Measurements from ENCODE around the gene SP140L. TPM values are rescaled to one million over a fixed set of nuclear protein-coding genes. Genes with fewer than 3 reads are reported as not detected.
"Not testable (repeated sequence)": the region's sequence is repeated elsewhere in the genome, so short reads cannot be mapped to it uniquely, and the experiment has no call there.

Gene SP140L
- total RNA-seq = 20.6 to 21.9 TPM (median 21.3 TPM) in 3 replicates
- long read RNA-seq, transcript SP140L-203 (19 exons, 2,665 nt) = major isoform, 18 of 35 reads
- long read RNA-seq, partial matches to known transcripts = 3 of 35 reads
- long read RNA-seq, other reads (novel, unspliced or antisense) = 9 of 35 reads

DNA sequence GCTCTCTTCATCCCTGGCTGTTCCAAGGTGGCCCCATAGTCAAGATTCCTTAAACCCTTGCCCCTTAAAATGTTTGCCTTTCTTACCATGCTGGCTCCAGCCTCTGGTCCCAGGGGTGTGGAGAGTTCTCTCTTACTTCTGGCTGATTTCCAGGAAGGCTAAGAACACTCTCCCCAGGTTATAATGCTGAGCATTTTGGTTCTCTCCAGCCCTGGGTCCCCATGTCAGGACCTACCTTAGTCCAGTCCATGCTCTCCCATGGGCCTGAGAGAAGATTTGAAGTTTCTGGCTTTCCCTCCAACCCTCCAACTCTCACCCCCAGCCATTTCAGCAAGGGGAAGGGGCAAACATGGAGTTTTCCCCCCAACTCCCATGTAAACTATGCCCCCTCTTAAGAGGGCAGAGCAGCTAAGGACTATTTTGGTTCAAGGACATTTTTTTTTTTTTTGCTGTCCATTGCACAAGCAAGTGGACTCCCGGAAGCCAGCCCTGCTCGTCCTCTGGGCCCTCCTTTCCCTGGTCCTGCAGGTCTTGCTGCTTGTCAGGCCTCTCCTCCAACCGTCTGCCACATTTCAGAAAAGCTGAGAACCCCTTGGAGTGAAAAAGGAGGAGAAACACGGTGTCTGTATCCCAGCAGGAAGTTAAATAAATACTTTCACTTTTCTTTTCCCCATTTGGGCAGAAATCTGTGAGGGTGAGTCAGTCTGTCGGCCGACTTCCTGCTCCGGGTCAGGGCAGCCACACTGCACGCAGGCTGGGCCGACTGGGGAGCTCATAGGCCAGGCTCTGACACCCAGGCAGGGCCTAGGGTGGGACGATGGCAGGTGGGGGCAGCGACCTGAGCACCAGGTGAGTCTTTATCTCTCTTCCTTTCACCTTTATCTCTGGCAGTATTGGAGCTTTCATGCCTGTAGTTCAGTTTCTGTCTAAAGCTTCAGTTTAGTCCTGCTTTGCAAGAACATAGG lies at the start of gene SP140L:
Gene SP140L (plus strand): TSS at position 741 of the 965 bp plus-strand sequence. CDS start 77 bp downstream, at position 818.
- Mint-ChIP-seq H3K36me3 (ENCODE audit: low read depth) (peaks cover 17% of the 10 kb centered on the region), H3K27me3 (ENCODE audit: low read depth) (no peaks in the 10 kb centered on the region), H3K9me3 (ENCODE audit: low read depth) (peaks cover 12% of the 10 kb centered on the region), H3K27ac (ENCODE audit: unreplicated experiment) (peak within 1 kb of the TSS; percentile 97), H3K4me3 (ENCODE audit: unreplicated experiment) (peak within 1 kb of the TSS; percentile 80), H3K4me1 (ENCODE audit: low read depth) (peaks cover 47% of the 10 kb centered on the region)
- peak; percentile 86 for DNase-seq (ENCODE audit: low spot score)
- TF ChIP-seq, protein P1, sequence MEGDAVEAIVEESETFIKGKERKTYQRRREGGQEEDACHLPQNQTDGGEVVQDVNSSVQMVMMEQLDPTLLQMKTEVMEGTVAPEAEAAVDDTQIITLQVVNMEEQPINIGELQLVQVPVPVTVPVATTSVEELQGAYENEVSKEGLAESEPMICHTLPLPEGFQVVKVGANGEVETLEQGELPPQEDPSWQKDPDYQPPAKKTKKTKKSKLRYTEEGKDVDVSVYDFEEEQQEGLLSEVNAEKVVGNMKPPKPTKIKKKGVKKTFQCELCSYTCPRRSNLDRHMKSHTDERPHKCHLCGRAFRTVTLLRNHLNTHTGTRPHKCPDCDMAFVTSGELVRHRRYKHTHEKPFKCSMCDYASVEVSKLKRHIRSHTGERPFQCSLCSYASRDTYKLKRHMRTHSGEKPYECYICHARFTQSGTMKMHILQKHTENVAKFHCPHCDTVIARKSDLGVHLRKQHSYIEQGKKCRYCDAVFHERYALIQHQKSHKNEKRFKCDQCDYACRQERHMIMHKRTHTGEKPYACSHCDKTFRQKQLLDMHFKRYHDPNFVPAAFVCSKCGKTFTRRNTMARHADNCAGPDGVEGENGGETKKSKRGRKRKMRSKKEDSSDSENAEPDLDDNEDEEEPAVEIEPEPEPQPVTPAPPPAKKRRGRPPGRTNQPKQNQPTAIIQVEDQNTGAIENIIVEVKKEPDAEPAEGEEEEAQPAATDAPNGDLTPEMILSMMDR (IDR thresholded peaks at IDR 0.05) = no peak

DNA sequence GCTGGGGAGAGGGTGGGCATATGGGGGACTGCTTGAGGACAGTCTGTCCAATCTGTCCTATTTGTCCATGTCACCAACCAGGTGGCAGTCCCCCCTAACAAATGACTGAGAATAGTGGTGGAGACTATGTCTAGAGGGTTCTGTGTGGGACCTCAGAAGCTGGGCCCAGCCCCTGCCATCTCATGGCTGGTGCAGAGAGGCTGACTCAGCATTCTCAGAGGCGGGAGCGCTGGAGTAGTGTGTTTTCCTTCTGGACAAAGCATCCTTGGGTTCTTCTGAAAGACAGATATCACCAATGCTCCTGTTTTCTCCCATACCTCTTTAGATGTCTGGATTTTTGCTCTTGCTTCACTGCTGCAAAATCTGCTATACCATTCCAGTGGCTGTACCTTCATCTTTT lies 44.1 kb upstream of the SP140L start:
- no peak overlapping the region for H3K27ac Mint-ChIP-seq (ENCODE audit: unreplicated experiment)
- H3K4me3 Mint-ChIP-seq (ENCODE audit: unreplicated experiment) = no peak overlapping the region

DNA sequence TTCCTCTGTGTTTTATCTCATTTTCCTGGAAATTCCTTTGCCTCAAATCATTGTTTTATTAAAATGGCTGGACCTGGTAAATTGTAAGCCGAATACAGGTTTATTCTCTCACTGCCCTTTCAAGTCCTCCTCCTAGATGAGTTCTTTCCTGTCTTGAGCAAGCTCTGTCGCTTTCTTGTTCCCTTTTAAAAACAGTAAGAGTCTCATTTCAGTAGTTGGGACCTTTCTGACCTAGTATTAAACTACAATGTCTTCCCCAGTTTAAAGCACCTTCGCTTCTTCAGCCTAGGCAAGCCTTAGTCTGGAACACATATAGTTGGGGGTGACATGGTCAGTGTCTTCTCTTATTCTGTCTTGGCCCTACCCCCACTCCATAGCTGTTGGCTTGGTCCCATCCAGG lies 40.9 kb upstream of the SP140L start:
- TF ChIP-seq, protein P1 (IDR thresholded peaks at IDR 0.05) = no peak
- peaks cover 12% of the 10 kb centered on the region for H3K27me3 Mint-ChIP-seq (ENCODE audit: low read depth)
- no peak overlapping the region for H3K27ac Mint-ChIP-seq (ENCODE audit: unreplicated experiment)
- no peaks in the 10 kb centered on the region for H3K4me1 Mint-ChIP-seq (ENCODE audit: low read depth)
- H3K4me3 Mint-ChIP-seq (ENCODE audit: unreplicated experiment) = no peak overlapping the region
- no peaks in the 10 kb centered on the region for H3K36me3 Mint-ChIP-seq (ENCODE audit: low read depth)
- peaks cover 3% of the 10 kb centered on the region for H3K9me3 Mint-ChIP-seq (ENCODE audit: low read depth)
- DNase-seq (ENCODE audit: low spot score) = no peak

More for the DNA sequence above, 44.1 kb upstream of the SP140L start:
- no peaks in the 10 kb centered on the region for H3K4me1 Mint-ChIP-seq (ENCODE audit: low read depth)
- TF ChIP-seq, protein P1 (IDR thresholded peaks at IDR 0.05) = no peak
- H3K9me3 Mint-ChIP-seq (ENCODE audit: low read depth) = peaks cover 12% of the 10 kb centered on the region
- no peak for DNase-seq (ENCODE audit: low spot score)
- H3K36me3 Mint-ChIP-seq (ENCODE audit: low read depth) = no peaks in the 10 kb centered on the region
- peaks cover 18% of the 10 kb centered on the region for H3K27me3 Mint-ChIP-seq (ENCODE audit: low read depth)

DNA sequence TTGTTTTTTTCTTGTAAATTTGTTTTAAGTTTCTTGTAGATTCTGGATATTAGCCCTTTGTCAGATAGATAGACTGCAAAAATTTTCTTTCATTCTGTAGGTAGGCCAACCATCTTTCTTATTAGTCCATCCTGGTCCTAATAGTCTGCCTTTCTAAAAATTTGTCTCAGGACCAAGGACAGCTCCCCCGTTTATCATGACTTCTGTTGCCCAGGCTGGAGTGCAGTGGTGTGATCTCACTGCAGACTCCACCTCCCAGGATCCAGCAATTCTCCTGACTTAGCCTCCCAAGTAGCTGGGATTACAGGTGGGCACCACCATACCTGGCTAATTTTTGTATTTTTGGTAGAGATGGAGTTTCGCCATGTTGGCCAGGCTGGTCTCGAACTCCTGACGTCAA lies 37.7 kb upstream of the SP140L start:
- H3K27me3 Mint-ChIP-seq (ENCODE audit: low read depth) = peaks cover 14% of the 10 kb centered on the region
- H3K4me1 Mint-ChIP-seq (ENCODE audit: low read depth); DNase-seq (ENCODE audit: low spot score): not testable (repeated sequence)

DNA sequence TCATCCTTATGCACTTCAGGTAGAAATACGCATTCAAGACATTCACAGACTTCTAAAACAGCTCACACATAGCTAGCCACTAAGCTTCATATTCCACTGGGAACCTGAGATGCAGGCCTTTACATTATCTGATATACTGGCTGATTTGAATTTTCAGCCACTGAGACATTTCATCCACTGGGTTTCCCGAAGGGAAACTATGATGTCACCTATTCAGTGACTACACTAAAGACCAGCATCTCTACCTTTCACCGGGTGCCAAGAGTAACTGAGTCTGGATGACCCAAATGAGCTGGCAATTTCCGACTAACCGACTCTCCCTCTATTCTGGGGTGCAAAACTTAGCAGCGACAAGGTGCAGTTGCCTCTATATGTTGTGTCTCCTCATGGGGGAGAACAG lies 31.8 kb upstream of the SP140L start:
- H3K36me3 Mint-ChIP-seq (ENCODE audit: low read depth) = no peaks in the 10 kb centered on the region
- H3K4me1 Mint-ChIP-seq (ENCODE audit: low read depth) = no peaks in the 10 kb centered on the region
- H3K4me3 Mint-ChIP-seq (ENCODE audit: unreplicated experiment) = no peak overlapping the region
- no peak overlapping the region for H3K27ac Mint-ChIP-seq (ENCODE audit: unreplicated experiment)
- H3K9me3 Mint-ChIP-seq (ENCODE audit: low read depth) = peaks cover 3% of the 10 kb centered on the region
- TF ChIP-seq, protein P1 (IDR thresholded peaks at IDR 0.05) = no peak
- peaks cover 9% of the 10 kb centered on the region for H3K27me3 Mint-ChIP-seq (ENCODE audit: low read depth)
- no peak for DNase-seq (ENCODE audit: low spot score)

More for the DNA sequence above, 37.7 kb upstream of the SP140L start:
- not testable (repeated sequence) for H3K27ac Mint-ChIP-seq (ENCODE audit: unreplicated experiment); H3K36me3 Mint-ChIP-seq (ENCODE audit: low read depth); H3K9me3 Mint-ChIP-seq (ENCODE audit: low read depth); H3K4me3 Mint-ChIP-seq (ENCODE audit: unreplicated experiment)

All from chondrocyte (in vitro differentiated cells).